ENCODE data around the gene ADGRL3.
"Not testable (repeated sequence)": the region's sequence is repeated elsewhere in the genome, so short reads cannot be mapped to it uniquely, and the experiment has no call there.

Gene ADGRL3

GRCh38 chr4:61805227-61805626, 605.1 kb downstream of the ADGRL3 start:
- Mint-ChIP-seq H3K4me1 (no peaks in the 10 kb centered on the region), H3K27ac (no peak overlapping the region), H3K9me3 (no peaks in the 10 kb centered on the region), H3K27me3 (no peaks in the 10 kb centered on the region), H3K4me3 (no peak overlapping the region), H3K36me3 (no peaks in the 10 kb centered on the region)
- DNase-seq (ENCODE audit: low spot score in 2 of 2) (no peak), ATAC-seq (ENCODE audit: low read depth) (no peak)

- DNase-seq (ENCODE audit: low spot score in 2 of 2): no peak
- H3K4me1 Mint-ChIP-seq: no peaks in the 10 kb centered on the region
- no peak overlapping the region for H3K4me3 Mint-ChIP-seq
- no peak for ATAC-seq (ENCODE audit: low read depth)
- no peaks in the 10 kb centered on the region for H3K9me3 Mint-ChIP-seq
- H3K36me3 Mint-ChIP-seq: no peaks in the 10 kb centered on the region
- H3K27me3 Mint-ChIP-seq: no peaks in the 10 kb centered on the region
- H3K27ac Mint-ChIP-seq: no peak overlapping the region
These were observed 605.9 kb downstream of the ADGRL3 start for GRCh38 chr4:61805979-61806378.

- Mint-ChIP-seq H3K27me3 (no peaks in the 10 kb centered on the region), H3K36me3 (no peaks in the 10 kb centered on the region), H3K4me1 (no peaks in the 10 kb centered on the region), H3K27ac (no peak overlapping the region), H3K4me3 (no peak overlapping the region), H3K9me3 (peaks cover 1% of the 10 kb centered on the region)
- no peak for ATAC-seq (ENCODE audit: low read depth)
- DNase-seq (ENCODE audit: low spot score in 2 of 2): no peak
These were observed 612.0 kb downstream of the ADGRL3 start for GRCh38 chr4:61812171-61812570.

- Mint-ChIP-seq H3K27me3 (no peaks in the 10 kb centered on the region), H3K27ac (no peak overlapping the region), H3K4me1 (no peaks in the 10 kb centered on the region), H3K36me3 (no peaks in the 10 kb centered on the region), H3K9me3 (peaks cover 1% of the 10 kb centered on the region), H3K4me3 (no peak overlapping the region)
- ATAC-seq (ENCODE audit: low read depth) (no peak), DNase-seq (ENCODE audit: low spot score in 2 of 2) (no peak)
These were observed 616.9 kb downstream of the ADGRL3 start for GRCh38 chr4:61817071-61817470.

- no peak overlapping the region for H3K27ac Mint-ChIP-seq
- ATAC-seq (ENCODE audit: low read depth) (no peak), DNase-seq (ENCODE audit: low spot score in 2 of 2) (no peak)
- no peak overlapping the region for H3K4me3 Mint-ChIP-seq
- no peaks in the 10 kb centered on the region for H3K36me3 Mint-ChIP-seq
- H3K9me3 Mint-ChIP-seq: peaks cover 1% of the 10 kb centered on the region
- H3K27me3 Mint-ChIP-seq: no peaks in the 10 kb centered on the region
- H3K4me1 Mint-ChIP-seq: no peaks in the 10 kb centered on the region
These were observed 620.0 kb downstream of the ADGRL3 start for GRCh38 chr4:61820136-61820535.

GRCh38 chr4:61824454-61824853, 624.3 kb downstream of the ADGRL3 start:
- H3K27ac Mint-ChIP-seq: no peak overlapping the region
- no peaks in the 10 kb centered on the region for H3K9me3 Mint-ChIP-seq
- H3K36me3 Mint-ChIP-seq: no peaks in the 10 kb centered on the region
- DNase-seq (ENCODE audit: low spot score in 2 of 2) (no peak), ATAC-seq (ENCODE audit: low read depth) (no peak)
- H3K4me1 Mint-ChIP-seq: no peaks in the 10 kb centered on the region
- H3K4me3 Mint-ChIP-seq: no peak overlapping the region
- no peaks in the 10 kb centered on the region for H3K27me3 Mint-ChIP-seq

- Mint-ChIP-seq H3K9me3 (no peaks in the 10 kb centered on the region), H3K36me3 (no peaks in the 10 kb centered on the region), H3K27me3 (no peaks in the 10 kb centered on the region), H3K4me3 (no peak overlapping the region), H3K4me1 (no peaks in the 10 kb centered on the region), H3K27ac (no peak overlapping the region)
- no peak for DNase-seq (ENCODE audit: low spot score in 2 of 2)
- ATAC-seq (ENCODE audit: low read depth): no peak
These were observed 627.8 kb downstream of the ADGRL3 start for GRCh38 chr4:61827907-61828391.

- no peak for DNase-seq (ENCODE audit: low spot score in 2 of 2)
- Mint-ChIP-seq H3K9me3 (no peaks in the 10 kb centered on the region), H3K4me1 (no peaks in the 10 kb centered on the region), H3K4me3 (no peak overlapping the region), H3K36me3 (no peaks in the 10 kb centered on the region), H3K27me3 (no peaks in the 10 kb centered on the region), H3K27ac (no peak overlapping the region)
- no peak for ATAC-seq (ENCODE audit: low read depth)
These were observed 628.8 kb downstream of the ADGRL3 start for GRCh38 chr4:61828960-61829359.

GRCh38 chr4:61831987-61832386, 631.9 kb downstream of the ADGRL3 start:
- DNase-seq (ENCODE audit: low spot score in 2 of 2) (no peak), ATAC-seq (ENCODE audit: low read depth) (no peak)
- no peaks in the 10 kb centered on the region for H3K9me3 Mint-ChIP-seq
- no peaks in the 10 kb centered on the region for H3K27me3 Mint-ChIP-seq
- H3K4me3 Mint-ChIP-seq: no peak overlapping the region
- H3K4me1 Mint-ChIP-seq: no peaks in the 10 kb centered on the region
- H3K36me3 Mint-ChIP-seq: no peaks in the 10 kb centered on the region
- no peak overlapping the region for H3K27ac Mint-ChIP-seq

- DNase-seq (ENCODE audit: low spot score in 2 of 2): no peak
- Mint-ChIP-seq H3K9me3 (peaks cover 3% of the 10 kb centered on the region), H3K4me1 (no peaks in the 10 kb centered on the region), H3K27me3 (no peaks in the 10 kb centered on the region), H3K36me3 (no peaks in the 10 kb centered on the region), H3K27ac (no peak overlapping the region), H3K4me3 (no peak overlapping the region)
- ATAC-seq (ENCODE audit: low read depth): no peak
These were observed 637.3 kb downstream of the ADGRL3 start for GRCh38 chr4:61837395-61837794.

- Mint-ChIP-seq H3K27ac (no peak overlapping the region), H3K4me3 (no peak overlapping the region), H3K36me3 (no peaks in the 10 kb centered on the region), H3K4me1 (no peaks in the 10 kb centered on the region), H3K9me3 (peaks cover 3% of the 10 kb centered on the region), H3K27me3 (no peaks in the 10 kb centered on the region)
- DNase-seq (ENCODE audit: low spot score in 2 of 2) (no peak), ATAC-seq (ENCODE audit: low read depth) (no peak)
These were observed 637.9 kb downstream of the ADGRL3 start for GRCh38 chr4:61838072-61838471.

GRCh38 chr4:61841714-61842113, 641.6 kb downstream of the ADGRL3 start:
- DNase-seq (ENCODE audit: low spot score in 2 of 2) (no peak), ATAC-seq (ENCODE audit: low read depth) (no peak)
- Mint-ChIP-seq H3K27ac (no peak overlapping the region), H3K36me3 (no peaks in the 10 kb centered on the region), H3K27me3 (no peaks in the 10 kb centered on the region), H3K4me1 (no peaks in the 10 kb centered on the region), H3K9me3 (peaks cover 5% of the 10 kb centered on the region), H3K4me3 (no peak overlapping the region)

- Mint-ChIP-seq H3K4me3 (no peak overlapping the region), H3K36me3 (no peaks in the 10 kb centered on the region), H3K9me3 (no peaks in the 10 kb centered on the region), H3K4me1 (no peaks in the 10 kb centered on the region), H3K27ac (no peak overlapping the region), H3K27me3 (no peaks in the 10 kb centered on the region)
- DNase-seq (ENCODE audit: low spot score in 2 of 2) (no peak), ATAC-seq (ENCODE audit: low read depth) (no peak)
These were observed 651.0 kb downstream of the ADGRL3 start for GRCh38 chr4:61851126-61851525.

GRCh38 chr4:61852105-61852504, 652.0 kb downstream of the ADGRL3 start:
- not testable (repeated sequence) for H3K4me3 Mint-ChIP-seq; H3K27ac Mint-ChIP-seq; DNase-seq (ENCODE audit: low spot score in 2 of 2); H3K36me3 Mint-ChIP-seq; H3K9me3 Mint-ChIP-seq; H3K4me1 Mint-ChIP-seq; ATAC-seq (ENCODE audit: low read depth); H3K27me3 Mint-ChIP-seq

- no peak overlapping the region for H3K27ac Mint-ChIP-seq
- DNase-seq (ENCODE audit: low spot score in 2 of 2) (no peak), ATAC-seq (ENCODE audit: low read depth) (no peak)
- H3K36me3 Mint-ChIP-seq: no peaks in the 10 kb centered on the region
- no peaks in the 10 kb centered on the region for H3K27me3 Mint-ChIP-seq
- peaks cover 3% of the 10 kb centered on the region for H3K9me3 Mint-ChIP-seq
- no peaks in the 10 kb centered on the region for H3K4me1 Mint-ChIP-seq
- H3K4me3 Mint-ChIP-seq: no peak overlapping the region
These were observed 652.9 kb downstream of the ADGRL3 start for GRCh38 chr4:61853041-61853440.
